Measurements from ENCODE around the gene LIF.

Gene LIF

DNA sequence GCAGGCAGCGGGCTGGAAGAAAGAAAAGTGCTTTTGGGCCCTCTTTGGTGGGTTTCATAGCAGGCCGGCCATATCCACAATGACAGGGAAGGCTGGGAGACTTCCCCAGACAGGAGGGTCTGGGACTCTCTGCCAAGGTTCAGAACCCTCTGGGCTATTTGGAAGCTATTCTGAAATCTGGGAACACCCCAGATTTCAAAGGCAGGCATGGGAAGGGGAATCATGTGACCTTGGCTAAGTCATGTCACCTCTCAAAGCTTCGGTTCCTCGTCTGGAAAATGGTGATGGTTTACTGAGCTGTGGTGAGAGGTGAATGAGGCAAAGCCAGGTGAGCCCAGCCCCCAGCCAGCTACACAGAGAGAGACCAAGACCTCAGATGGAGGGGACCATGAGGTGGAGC lies 38.1 kb upstream of the LIF start:
- no peak for DNase-seq (ENCODE audit: low read depth in 2 of 2)

DNA sequence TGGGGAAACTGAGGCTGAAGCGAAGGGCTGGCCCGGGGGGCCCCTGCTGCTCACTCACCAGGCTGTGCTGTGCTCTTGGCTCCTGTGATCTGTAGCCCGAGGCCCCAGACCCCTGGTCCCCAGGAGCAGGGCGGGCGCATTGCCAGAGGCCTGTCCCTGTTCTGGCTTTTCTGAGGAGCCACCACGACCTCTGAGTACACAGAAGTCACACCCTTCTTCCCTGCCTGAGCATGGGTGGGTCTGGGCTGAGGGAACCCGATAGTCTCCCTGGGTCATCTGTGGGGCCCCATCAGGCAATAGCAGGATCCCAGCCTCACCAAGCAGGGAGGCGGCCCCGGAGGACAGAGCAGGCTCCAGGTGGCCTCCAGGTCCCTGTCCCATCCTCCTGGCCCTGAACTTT lies 37.6 kb upstream of the LIF start:
- DNase-seq (ENCODE audit: low read depth in 2 of 2), result no peak

DNA sequence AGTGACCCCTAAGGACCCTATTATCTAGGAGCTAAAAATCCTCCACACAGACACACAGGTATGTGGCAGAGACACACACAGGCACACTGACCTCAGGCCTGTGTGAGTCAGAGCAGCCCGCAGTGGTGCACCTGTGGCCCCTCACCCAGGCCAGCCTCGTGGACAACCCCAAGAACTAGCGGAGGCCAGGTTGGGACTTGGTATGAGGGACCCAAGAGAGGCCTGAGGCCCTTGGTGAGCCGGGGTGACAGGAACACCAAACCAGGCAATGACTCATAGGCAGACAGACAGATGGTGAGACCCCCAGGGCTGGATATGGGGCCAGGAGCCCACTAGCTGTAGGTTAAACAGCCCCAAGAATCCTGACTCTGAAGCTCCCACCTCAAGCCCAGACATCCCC lies 36.8 kb upstream of the LIF start:
- DNase-seq (ENCODE audit: low read depth in 2 of 2), result no peak

- no peak for DNase-seq (ENCODE audit: low read depth in 2 of 2)
Observed at GRCh38 chr22:30282616-30283046, 36.1 kb upstream of the LIF start.

- no peak for DNase-seq (ENCODE audit: low read depth in 2 of 2)
Observed at GRCh38 chr22:30280505-30280904, 33.9 kb upstream of the LIF start.

- no peak for DNase-seq (ENCODE audit: low read depth in 2 of 2)
Observed at GRCh38 chr22:30279932-30280331, 33.4 kb upstream of the LIF start.

DNA sequence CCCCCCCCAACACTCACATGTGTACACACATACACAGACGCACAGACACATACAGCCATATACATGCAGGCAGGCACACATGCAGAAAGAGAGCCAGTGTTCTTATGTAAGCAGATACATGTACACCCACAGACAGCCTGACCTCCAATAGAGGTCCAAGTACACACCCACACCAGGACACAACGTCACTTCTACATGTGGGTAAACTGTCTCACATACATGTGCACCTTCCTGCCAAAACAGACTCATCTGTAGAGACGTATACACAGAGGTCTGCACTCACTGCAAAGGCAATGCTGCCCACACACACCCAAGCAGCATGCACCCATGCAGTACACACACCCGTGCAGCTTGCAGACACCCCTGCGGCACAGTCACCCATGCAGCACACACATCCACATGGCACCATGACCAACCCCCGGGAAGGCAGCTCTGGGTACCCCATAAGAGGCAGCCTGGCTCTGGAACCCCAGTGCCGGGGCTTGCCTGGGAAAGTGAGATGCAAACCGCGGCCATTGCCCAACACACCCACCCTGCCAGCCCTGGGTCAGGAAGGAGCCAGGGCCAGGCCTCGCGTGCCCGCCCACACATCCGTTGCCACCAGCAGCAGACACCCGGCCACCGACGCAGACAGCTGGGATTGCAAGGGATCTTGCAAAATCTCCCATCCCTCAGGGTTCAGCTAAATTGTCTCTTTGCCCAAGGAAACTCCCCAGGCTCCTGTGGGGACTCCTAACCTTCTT lies 32.7 kb upstream of the LIF start:
- no peak for DNase-seq (ENCODE audit: low read depth in 2 of 2)

DNA sequence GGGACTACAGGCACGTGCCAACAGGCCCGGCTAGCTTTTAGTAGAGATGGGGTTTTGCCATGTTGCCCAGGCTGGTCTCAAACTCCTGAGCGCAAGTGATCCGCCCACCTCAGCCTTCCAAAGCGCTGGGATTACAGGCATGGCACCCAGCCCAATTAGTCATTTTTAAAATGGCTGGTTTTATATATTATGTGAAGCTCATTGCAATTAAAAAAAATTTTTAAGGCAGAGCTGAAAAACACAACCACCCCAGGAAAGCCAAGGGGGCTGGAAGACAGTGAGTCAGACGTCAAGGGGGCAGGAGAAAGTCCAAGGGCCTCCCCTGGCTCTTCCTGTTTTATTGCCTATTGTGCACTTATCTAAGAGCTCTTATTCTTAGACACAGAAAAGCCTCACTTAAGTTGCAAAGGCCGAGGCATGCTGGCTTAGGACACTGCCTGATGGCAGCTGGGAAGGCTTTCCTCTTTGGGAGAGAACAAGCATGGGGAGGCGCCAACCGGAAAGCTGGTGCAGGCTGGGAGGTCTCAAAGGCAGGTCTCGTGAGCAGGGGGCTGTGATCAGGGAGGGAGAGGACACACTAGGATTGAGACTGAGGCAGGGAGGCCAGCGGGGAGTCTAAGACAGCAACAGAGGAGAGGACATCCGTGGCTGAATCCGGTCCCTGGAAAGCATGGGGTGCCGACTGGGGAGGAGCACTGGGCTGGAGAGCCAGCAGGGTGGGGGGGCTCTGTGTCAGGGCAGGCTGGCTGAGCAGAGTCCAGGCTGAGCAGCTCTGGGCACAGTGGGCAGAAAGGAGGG lies 31.2 kb upstream of the LIF start:
- no peak for DNase-seq (ENCODE audit: low read depth in 2 of 2)

DNA sequence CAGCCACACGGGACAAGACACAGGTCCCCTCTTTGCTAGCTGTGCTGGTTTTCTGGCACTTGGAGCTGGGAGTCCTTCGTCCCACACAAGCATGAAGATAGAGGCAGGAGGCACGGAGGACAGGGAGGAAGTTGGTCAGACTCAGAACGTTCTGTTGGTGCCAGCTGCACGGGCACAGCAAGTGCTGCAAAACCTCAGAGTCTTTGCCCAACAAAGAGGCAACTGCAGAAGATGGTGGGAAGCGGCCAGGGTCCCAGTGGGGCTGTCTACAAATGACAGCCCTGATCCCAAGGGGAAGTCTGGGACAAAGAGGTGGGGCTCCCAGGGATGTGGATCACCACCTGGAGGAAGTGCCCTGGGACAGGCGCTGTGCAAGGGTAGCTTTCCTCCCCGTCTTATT lies 29.5 kb upstream of the LIF start:
- DNase-seq (ENCODE audit: low read depth in 2 of 2), result no peak

- no peak for DNase-seq (ENCODE audit: low read depth in 2 of 2)
Observed at GRCh38 chr22:30275625-30276024, 29.1 kb upstream of the LIF start.

DNA sequence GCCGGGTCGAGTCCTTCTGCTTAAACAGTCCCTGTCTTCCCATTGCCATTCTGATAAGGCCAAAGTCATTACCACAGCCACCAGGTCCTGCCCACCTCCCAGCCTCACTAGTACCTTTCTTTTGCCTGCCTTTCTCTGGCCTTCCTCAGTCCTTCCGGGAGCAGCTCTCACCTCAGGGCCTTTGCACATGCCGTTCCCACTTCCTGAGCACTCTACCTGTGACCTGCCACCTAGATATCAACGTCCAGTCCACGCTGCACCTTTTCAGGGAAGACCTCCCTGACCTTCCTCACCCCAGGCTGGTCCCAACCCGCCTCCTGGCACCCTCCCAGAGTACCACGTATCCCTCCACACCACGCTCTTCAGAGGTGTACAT lies 27.9 kb upstream of the LIF start:
- DNase-seq (ENCODE audit: low read depth in 2 of 2), result no peak

DNA sequence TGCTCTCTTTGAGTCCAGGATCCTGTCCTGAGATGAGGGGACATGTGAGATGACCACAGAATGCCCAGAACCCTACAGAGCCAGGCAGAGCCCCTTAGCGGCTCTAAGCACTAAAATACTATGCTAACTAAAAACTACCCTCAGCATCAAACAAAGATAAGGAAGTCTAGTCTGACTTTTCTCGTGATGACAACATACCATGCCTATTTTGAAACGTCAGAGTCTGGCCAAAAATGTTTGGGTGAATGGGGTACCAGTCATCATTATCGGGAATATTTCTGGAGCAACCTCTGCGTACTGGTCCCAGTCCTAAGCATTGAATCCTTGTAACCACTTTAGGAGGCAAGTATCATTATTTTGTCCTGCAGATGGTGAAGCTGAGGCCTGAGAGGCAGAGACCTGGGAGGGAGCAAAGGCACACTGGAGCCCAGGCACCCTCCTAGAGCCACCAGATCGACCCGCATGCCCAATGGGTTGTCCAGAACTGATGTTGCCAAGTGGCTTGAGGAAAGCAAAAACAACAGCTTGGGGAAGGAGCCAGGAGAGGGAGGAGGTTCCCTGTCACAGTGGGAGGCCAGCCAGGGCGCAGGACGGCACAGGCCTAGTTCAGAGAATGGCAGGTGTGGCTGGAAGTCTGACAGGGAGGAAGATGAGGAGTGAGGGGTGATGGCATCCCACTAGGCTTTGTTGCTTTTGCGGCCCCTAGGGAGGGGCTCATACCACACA lies 27.3 kb upstream of the LIF start:
- no peak for DNase-seq (ENCODE audit: low read depth in 2 of 2)

GRCh38 chr22:30272781-30273601 lies 26.4 kb upstream of the LIF start:
- DNase-seq (ENCODE audit: low read depth in 2 of 2), result no peak

DNA sequence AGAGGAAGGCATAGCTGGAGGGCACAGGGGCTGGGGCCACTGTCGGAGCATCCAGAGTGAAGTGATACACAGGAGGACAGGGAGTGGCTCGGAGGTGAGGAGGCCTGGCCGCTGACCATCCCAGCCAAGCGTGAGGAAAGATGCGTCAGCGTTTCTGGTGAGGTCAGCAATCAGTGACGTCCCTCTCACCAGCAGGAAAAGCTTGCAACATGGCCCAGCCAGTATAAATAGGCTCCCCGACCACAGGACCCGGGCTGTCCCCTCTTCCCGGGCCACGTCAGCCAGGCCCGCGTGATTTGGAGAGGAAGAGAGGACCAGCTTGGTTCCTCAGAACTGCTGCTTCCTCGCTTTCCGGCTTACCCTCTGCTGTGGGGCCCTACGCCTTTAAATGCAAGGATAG lies 24.3 kb upstream of the LIF start:
- DNase-seq (ENCODE audit: low read depth in 2 of 2), result no peak

DNA sequence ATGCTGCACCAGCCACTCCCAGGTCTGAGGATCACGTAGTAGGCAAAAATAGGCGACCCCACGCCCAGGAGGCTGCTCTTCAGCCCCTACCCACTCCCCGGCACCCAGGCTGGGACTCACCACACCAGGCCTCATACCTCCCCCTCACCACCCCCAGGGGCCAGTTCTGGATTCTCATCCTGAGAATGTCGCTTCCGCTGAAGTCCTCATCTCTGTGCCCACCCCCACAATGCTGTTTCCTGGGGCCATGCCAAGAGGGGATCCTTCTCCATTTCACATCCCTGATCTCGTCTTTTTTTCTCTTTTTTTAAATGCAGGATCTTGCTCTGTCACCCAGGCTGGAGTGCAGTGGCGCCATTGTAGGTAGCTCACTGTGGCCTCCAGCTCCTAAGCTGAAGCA lies 21.8 kb upstream of the LIF start:
- DNase-seq (ENCODE audit: low read depth in 2 of 2), result no peak

- DNase-seq (ENCODE audit: low read depth in 2 of 2), result no peak
Observed at GRCh38 chr22:30267382-30268302, 21.1 kb upstream of the LIF start.

DNA sequence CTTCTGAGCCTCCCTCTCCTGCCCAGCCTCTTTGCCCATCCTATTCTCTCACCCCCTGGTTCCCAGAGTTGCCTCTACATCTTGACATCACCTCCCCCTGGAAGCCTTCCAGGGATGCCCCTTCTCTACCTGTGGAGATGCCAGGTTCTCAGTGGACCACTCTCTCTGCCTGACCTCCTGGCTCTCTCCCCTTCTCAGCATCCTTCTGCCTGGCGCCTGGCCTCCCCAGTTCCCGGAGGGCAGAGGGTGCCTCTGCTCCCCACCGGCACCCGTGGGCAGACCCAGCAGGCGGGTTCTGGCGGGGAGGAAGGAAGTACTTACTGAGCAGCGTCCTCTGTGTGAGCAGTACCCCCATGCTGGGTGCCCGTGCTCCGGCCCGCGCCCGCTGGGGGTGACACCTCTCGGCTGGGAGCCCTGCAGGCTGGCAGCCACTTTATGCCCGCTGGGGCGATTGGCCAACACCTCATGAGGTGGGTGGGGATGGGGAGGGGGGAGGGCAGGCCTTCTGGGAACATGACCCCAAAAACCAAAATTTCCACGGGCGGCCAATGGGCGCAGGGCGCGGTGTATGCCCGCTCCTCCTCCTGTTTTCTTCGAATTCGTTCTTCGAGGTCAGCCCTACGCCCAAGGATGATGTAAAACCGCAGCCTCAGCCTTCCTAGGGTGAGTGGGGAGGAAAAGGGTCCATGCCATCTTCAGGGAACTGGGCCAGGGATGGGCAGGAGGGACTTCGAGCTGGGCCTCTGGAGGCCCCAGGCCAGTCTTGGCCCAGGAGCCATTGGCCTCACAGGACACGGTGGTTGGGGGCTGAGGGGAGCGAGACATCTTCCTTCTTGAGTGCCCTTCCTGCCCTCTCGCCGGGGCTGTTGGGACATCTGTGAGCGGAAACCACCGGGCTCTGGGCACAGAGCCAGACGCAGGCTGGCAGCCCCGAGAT lies 20.2 kb upstream of the LIF start, which contains the start of gene OSM:
Gene OSM, minus strand, starts transcription at position 407 of the 937 bp plus-strand sequence. Its CDS starts 52 bp downstream, at position 355.
- peak; percentile 76 to 78 for DNase-seq (ENCODE audit: low read depth in 2 of 2)

DNA sequence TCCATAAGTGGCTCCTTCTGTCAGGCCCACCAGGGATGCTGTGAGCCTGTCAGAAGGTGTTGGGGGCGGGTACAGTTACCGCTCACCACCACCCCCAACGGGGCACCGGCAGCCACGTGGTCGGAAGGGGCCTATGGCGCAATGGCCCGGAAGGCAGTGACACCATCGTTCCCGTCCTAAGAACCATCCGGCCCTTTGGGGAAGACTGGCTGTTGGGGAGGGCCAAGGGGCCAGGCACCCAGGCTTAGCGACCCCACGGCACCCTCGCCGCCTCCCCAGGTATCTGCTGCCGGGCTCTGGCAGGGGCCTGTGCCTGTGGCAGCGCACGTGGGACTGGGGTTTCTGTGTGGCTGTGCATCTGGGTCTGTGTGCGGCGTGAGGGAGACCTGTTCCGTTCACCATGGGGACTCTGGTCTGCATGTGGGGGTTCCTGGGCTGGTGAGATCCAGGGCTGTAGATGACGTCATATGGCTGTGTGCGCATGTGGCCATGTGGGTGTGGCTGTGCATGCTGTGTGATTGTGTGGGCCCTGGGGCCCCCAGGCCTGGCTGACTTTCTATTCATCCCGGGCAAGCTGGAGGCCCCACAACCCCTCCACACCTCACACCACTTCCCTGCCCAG lies 19.4 kb upstream of the LIF start:
- DNase-seq (ENCODE audit: low read depth in 2 of 2), result peak; percentile 81 to 85

DNA sequence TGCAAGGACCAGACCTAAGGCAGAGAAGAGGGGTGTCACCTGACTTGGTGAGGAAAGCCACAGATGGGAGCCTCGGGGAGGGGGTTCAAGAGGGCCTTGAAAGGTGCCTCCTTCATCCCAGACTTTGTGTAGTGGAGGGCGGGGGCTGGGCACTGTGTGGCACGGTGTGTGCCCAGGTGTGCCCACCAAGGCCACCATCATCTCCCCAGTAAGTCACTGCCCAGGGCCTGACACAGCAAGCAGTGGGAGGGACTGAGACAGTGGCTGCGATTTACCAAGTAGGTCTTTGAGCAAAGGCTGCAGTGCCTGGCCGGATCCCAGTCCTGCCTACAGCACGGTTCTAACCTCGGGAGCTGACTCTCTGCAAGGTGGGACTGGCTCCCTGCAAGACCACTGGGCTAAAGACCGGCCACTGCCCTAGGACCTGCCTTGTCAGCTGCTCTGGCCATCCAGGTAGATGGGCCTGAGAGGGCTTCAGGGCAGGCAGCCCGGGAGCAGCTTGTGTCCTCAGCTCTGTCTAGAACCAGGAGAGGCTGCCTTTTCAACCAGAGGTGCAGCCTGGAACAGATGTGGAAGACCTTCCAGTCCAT lies 18.7 kb upstream of the LIF start:
- no peak for DNase-seq (ENCODE audit: low read depth in 2 of 2)

Measured in stimulated activated CD8-positive, alpha-beta memory T cell treated with anti-CD3 and anti-CD28 coated beads, Interleukin-15, amount 100 ng/mL, for 48 hours (primary cell).